ENCODE data around the gene EIF4G2.

Gene EIF4G2

GRCh38 chr11:10805741-10806140 is 3.0 kb downstream of the EIF4G2 start:
- Histone ChIP-seq H2AFZ (ENCODE audit: low read depth, low read length) (no peak overlapping the region), H3K27ac (ENCODE audit: low read length) (no peak overlapping the region), H3K4me1 (ENCODE audit: insufficient read depth, low read length) (peaks cover 61% of the 10 kb centered on the region), H4K20me1 (ENCODE audit: insufficient read depth, low read length) (peaks cover 38% of the 10 kb centered on the region; the same call in 1 of the 2 replicates), H3K27me3 (ENCODE audit: insufficient read depth, low read length, poor library complexity) (no peaks in the 10 kb centered on the region), H3K4me3 (ENCODE audit: low read depth in 1 of 2, low read length in 2 of 2) (peak overlapping the region in 1 of 2 experiments; percentile 92; a peak in 2 of 4 replicates), H3K79me2 (ENCODE audit: insufficient read depth, low read length) (peaks cover 61% of the 10 kb centered on the region), H3K4me2 (ENCODE audit: insufficient read depth, low read length) (peak overlapping the region; percentile 76), H3K9ac (ENCODE audit: low read depth, low read length) (peak overlapping the region; percentile 100; the same call in 1 of the 2 replicates), H3K36me3 (ENCODE audit: insufficient read depth, low read length) (peaks cover 75% of the 10 kb centered on the region), H3K9me3 (ENCODE audit: insufficient read depth, low read length, severe bottlenecking) (no peaks in the 10 kb centered on the region)
- no peak for ATAC-seq (ENCODE audit: insufficient read depth, low read depth)
- TF ChIP-seq CTCF (IDR thresholded peaks at IDR 0.05; ENCODE audit: borderline replicate concordance, extremely low read depth, low read length, poor library complexity, severe bottlenecking) (no peak), EZH2 (IDR thresholded peaks at IDR 0.05; ENCODE audit: borderline replicate concordance, low read depth, low read length, severe bottlenecking) (no peak)
- DNase-seq: no peak

- peaks cover 48% of the 10 kb centered on the region for H3K4me1 ChIP-seq (ENCODE audit: insufficient read depth, low read length)
- H3K36me3 ChIP-seq (ENCODE audit: insufficient read depth, low read length): peaks cover 96% of the 10 kb centered on the region
- DNase-seq: no peak
- no peak overlapping the region for H3K27ac ChIP-seq (ENCODE audit: low read length)
- no peaks in the 10 kb centered on the region for H3K27me3 ChIP-seq (ENCODE audit: insufficient read depth, low read length, poor library complexity)
- peak overlapping the region; percentile 76; the same call in 1 of the 2 replicates for H3K4me2 ChIP-seq (ENCODE audit: insufficient read depth, low read length)
- peaks cover 54% of the 10 kb centered on the region for H4K20me1 ChIP-seq (ENCODE audit: insufficient read depth, low read length)
- TF ChIP-seq EZH2 (IDR thresholded peaks at IDR 0.05; ENCODE audit: borderline replicate concordance, low read depth, low read length, severe bottlenecking) (no peak), CTCF (IDR thresholded peaks at IDR 0.05; ENCODE audit: borderline replicate concordance, extremely low read depth, low read length, poor library complexity, severe bottlenecking) (no peak)
- H3K9me3 ChIP-seq (ENCODE audit: insufficient read depth, low read length, severe bottlenecking): no peaks in the 10 kb centered on the region
- ATAC-seq (ENCODE audit: insufficient read depth, low read depth): no peak
- H3K79me2 ChIP-seq (ENCODE audit: insufficient read depth, low read length): peaks cover 58% of the 10 kb centered on the region
- H2AFZ ChIP-seq (ENCODE audit: low read depth, low read length): no peak overlapping the region
- H3K4me3 ChIP-seq (ENCODE audit: low read depth in 1 of 2, low read length in 2 of 2): no peak overlapping the region
- H3K9ac ChIP-seq (ENCODE audit: low read depth, low read length): no peak overlapping the region
These were observed 5.0 kb downstream of the EIF4G2 start for GRCh38 chr11:10803676-10804075.

- Histone ChIP-seq H3K4me1 (ENCODE audit: insufficient read depth, low read length) (peaks cover 27% of the 10 kb centered on the region), H3K9me3 (ENCODE audit: insufficient read depth, low read length, severe bottlenecking) (no peaks in the 10 kb centered on the region), H3K27me3 (ENCODE audit: insufficient read depth, low read length, poor library complexity) (no peaks in the 10 kb centered on the region), H2AFZ (ENCODE audit: low read depth, low read length) (no peak overlapping the region), H3K27ac (ENCODE audit: low read length) (no peak overlapping the region), H3K4me3 (ENCODE audit: low read depth in 1 of 2, low read length in 2 of 2) (no peak overlapping the region), H4K20me1 (ENCODE audit: insufficient read depth, low read length) (peaks cover 49% of the 10 kb centered on the region), H3K4me2 (ENCODE audit: insufficient read depth, low read length) (no peak overlapping the region), H3K79me2 (ENCODE audit: insufficient read depth, low read length) (peaks cover 26% of the 10 kb centered on the region), H3K36me3 (ENCODE audit: insufficient read depth, low read length) (peaks cover 92% of the 10 kb centered on the region), H3K9ac (ENCODE audit: low read depth, low read length) (no peak overlapping the region)
- no peak for ATAC-seq (ENCODE audit: insufficient read depth, low read depth)
- TF ChIP-seq CTCF (IDR thresholded peaks at IDR 0.05; ENCODE audit: borderline replicate concordance, extremely low read depth, low read length, poor library complexity, severe bottlenecking): no peak
- no peak for DNase-seq
These were observed 8.4 kb downstream of the EIF4G2 start for GRCh38 chr11:10800292-10800691.
